Measurements from ENCODE around the gene PARD3. TPM values are rescaled to one million over a fixed set of nuclear protein-coding genes. Genes with fewer than 3 reads are reported as not detected.

PARD3 gene
- total RNA-seq, 2 donors from 2014 or later: 41.7 to 48.8 TPM

DNA sequence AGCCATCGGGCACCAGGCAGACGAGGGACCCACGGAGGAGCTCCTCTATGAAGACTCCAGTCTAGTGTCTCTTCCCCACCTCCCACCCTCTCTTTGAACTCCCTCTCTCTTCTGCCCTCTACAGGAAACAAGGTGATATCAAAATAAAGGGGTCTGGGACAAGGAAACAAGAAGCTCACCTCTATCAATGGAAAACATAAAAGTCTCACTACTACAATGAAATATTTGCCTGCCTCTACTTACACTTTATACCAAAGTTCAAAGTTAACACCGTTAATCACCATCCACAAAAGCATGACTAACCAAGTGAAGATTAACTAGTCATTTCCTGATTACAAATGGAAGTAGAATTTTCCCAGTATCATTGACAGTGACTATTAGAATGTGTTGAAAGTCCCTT, 82.2 kb downstream of the PARD3 start:
- H3K4me3 ChIP-seq: no peak overlapping the region
- no peaks in the 10 kb centered on the region for H3K36me3 ChIP-seq
- H3K4me1 ChIP-seq: peaks cover 6% of the 10 kb centered on the region
- H3K9me3 ChIP-seq: no peaks in the 10 kb centered on the region
- no peak overlapping the region for H3K9ac ChIP-seq (ENCODE audit: low read depth in 2 of 2, low read length in 2 of 2)
- intact Hi-C loops (cut with DNase I): no loop called here
- TF ChIP-seq, protein P1, sequence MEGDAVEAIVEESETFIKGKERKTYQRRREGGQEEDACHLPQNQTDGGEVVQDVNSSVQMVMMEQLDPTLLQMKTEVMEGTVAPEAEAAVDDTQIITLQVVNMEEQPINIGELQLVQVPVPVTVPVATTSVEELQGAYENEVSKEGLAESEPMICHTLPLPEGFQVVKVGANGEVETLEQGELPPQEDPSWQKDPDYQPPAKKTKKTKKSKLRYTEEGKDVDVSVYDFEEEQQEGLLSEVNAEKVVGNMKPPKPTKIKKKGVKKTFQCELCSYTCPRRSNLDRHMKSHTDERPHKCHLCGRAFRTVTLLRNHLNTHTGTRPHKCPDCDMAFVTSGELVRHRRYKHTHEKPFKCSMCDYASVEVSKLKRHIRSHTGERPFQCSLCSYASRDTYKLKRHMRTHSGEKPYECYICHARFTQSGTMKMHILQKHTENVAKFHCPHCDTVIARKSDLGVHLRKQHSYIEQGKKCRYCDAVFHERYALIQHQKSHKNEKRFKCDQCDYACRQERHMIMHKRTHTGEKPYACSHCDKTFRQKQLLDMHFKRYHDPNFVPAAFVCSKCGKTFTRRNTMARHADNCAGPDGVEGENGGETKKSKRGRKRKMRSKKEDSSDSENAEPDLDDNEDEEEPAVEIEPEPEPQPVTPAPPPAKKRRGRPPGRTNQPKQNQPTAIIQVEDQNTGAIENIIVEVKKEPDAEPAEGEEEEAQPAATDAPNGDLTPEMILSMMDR (IDR thresholded peaks at IDR 0.05): no peak
- DNase-seq: no peak
- no peak overlapping the region for H3K27ac ChIP-seq
- no peaks in the 10 kb centered on the region for H3K27me3 ChIP-seq

DNA sequence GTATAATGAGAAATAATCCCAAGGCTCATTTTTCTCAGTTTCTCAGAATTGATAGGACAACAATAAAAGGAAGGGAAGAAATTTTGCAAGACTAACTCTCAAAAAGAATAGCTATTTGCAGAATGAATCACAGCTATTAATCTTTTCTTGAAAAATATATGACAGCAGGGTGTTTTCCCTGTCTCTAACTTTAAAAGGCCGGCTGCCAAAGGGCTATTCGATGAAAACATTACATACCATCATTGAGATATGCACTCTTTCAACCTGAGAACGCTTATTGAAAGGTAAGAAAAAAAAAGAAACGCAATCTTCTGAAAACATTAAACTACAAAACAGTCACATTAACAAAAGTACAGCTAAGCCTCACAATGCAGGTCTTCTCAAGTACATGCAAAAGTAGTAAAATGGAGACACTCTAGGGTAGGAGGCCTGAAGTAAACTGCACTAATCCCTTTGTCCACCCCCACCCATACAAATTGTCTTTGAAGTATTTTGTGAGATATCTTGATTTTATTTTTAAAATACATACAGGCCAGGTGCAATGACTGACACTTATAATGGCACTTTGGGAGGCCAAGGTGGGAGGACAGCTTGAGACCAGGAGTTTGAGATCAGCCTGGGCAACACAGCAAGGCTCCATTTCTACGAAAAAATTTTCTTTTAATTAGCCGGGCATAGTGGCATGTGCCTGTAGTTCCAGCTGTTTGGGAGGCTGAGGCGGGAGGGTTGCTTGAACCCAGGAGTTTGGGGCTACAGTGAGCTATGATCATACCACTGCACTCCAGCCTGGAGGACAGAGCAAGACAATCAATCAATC, 83.0 kb downstream of the PARD3 start:
- Histone ChIP-seq H3K27me3 (no peaks in the 10 kb centered on the region), H3K9me3 (no peaks in the 10 kb centered on the region), H3K36me3 (no peaks in the 10 kb centered on the region), H3K4me1 (peaks cover 3% of the 10 kb centered on the region), H3K4me3 (no peak overlapping the region), H3K27ac (no peak overlapping the region), H3K9ac (ENCODE audit: low read depth in 2 of 2, low read length in 2 of 2) (no peak overlapping the region)
- intact Hi-C loops (cut with DNase I): no loop called here
- DNase-seq: no peak
- TF ChIP-seq, protein P1 (IDR thresholded peaks at IDR 0.05): no peak

DNA sequence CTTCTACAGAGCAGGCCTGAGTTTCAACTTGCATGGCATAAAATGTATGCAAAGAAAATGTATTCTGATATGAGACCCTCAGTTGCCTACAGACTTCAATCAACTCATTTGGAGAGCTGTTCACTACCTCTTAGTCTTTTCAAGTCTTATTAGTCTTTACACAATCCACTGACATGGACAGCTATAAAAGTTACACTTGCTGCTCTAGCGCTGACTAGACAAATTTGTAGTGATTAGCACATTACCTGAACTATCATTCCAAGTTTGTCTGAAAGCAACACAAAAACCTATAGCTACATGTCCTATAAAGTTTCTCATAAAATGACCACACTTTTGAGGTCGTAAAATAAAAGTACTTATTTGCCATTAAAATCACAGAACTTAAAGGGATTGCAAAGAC, 83.9 kb downstream of the PARD3 start:
- no peak overlapping the region for H3K9ac ChIP-seq (ENCODE audit: low read depth in 2 of 2, low read length in 2 of 2)
- H3K4me1 ChIP-seq: peaks cover 3% of the 10 kb centered on the region
- H3K27ac ChIP-seq: no peak overlapping the region
- no peaks in the 10 kb centered on the region for H3K27me3 ChIP-seq
- H3K36me3 ChIP-seq: no peaks in the 10 kb centered on the region
- TF ChIP-seq, protein P1 (IDR thresholded peaks at IDR 0.05): no peak
- H3K9me3 ChIP-seq: no peaks in the 10 kb centered on the region
- H3K4me3 ChIP-seq: no peak overlapping the region
- intact Hi-C loops (cut with DNase I): no loop called here
- no peak for DNase-seq

DNA sequence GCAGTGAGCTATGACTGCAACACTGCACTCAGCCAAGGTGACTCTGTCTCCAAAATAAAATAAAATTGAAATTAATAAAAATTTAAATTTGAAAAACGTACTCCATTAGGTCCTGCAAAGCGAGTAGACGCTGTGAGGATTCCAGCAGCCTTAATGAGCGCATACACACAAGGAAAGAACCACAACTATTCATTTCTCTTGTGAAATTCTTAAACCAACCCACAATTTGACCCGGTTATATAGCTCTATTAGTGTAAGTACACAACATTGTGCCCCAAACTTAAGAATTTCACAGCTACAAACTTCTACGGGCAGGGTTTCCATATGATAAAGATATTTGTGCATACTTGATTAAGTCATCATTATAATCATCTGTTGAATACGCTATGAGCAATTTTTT, 84.4 kb downstream of the PARD3 start:
- Histone ChIP-seq H3K9me3 (no peaks in the 10 kb centered on the region), H3K27ac (no peak overlapping the region), H3K27me3 (no peaks in the 10 kb centered on the region), H3K9ac (ENCODE audit: low read depth in 2 of 2, low read length in 2 of 2) (no peak overlapping the region), H3K4me1 (peaks cover 3% of the 10 kb centered on the region), H3K36me3 (no peaks in the 10 kb centered on the region), H3K4me3 (no peak overlapping the region)
- TF ChIP-seq, protein P1 (IDR thresholded peaks at IDR 0.05): no peak
- DNase-seq: no peak
- intact Hi-C loops (cut with DNase I): no loop called here

DNA sequence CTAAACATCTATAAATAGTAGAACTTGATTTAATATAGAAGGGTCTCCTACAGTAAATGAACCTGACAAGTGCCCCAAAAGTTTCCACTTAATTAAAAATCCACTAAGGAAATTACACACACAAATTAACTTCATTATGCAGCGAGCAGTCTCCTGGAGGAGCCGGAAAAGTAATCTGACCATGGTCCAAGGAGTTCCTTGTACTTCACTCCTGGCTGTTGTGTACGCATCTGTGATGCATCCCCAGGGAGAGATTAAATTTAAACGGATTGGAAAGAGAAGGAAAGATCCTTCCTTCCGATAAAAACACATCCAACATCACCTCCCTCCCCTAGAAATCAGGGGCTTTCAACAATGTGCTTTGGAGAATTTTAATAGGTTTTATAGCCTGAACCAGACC, 85.5 kb downstream of the PARD3 start:
- Histone ChIP-seq H3K4me1 (peaks cover 3% of the 10 kb centered on the region), H3K36me3 (no peaks in the 10 kb centered on the region), H3K9me3 (no peaks in the 10 kb centered on the region), H3K27me3 (no peaks in the 10 kb centered on the region), H3K9ac (ENCODE audit: low read depth in 2 of 2, low read length in 2 of 2) (no peak overlapping the region), H3K27ac (no peak overlapping the region), H3K4me3 (no peak overlapping the region)
- TF ChIP-seq, protein P1 (IDR thresholded peaks at IDR 0.05): no peak
- intact Hi-C loops (cut with DNase I): loop anchor here (10.0 kb wide), 2 partner anchors 85 to 215 kb away; partner anchors contain the start of gene PARD3
- DNase-seq: no peak

All from colonic mucosa (tissue), 4 donors.